NB4 (cell line): ENCODE measurements around the gene CARD6.

ENCODE experiments used
- POLR2A ChIP-seq: IDR thresholded peaks from 2 replicates; pipeline ENCODE4 v1.6.1; 2011; ENCODE audit warnings: mild to moderate bottlenecking; ENCODE audit not compliant: insufficient read length; ENCODE audit errors: extremely low read depth
- TF ChIP-seq, protein P1 (sequence below): IDR thresholded peaks from one replicate; pipeline ENCODE4 v1.5.1; 2012; ENCODE audit warnings: low read depth, low read length

GRCh38 chr5:40877371-40877988 lies 36.3 kb downstream of the CARD6 start:
- TF ChIP-seq, protein P1, sequence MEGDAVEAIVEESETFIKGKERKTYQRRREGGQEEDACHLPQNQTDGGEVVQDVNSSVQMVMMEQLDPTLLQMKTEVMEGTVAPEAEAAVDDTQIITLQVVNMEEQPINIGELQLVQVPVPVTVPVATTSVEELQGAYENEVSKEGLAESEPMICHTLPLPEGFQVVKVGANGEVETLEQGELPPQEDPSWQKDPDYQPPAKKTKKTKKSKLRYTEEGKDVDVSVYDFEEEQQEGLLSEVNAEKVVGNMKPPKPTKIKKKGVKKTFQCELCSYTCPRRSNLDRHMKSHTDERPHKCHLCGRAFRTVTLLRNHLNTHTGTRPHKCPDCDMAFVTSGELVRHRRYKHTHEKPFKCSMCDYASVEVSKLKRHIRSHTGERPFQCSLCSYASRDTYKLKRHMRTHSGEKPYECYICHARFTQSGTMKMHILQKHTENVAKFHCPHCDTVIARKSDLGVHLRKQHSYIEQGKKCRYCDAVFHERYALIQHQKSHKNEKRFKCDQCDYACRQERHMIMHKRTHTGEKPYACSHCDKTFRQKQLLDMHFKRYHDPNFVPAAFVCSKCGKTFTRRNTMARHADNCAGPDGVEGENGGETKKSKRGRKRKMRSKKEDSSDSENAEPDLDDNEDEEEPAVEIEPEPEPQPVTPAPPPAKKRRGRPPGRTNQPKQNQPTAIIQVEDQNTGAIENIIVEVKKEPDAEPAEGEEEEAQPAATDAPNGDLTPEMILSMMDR, result no peak
- no peak for TF ChIP-seq POLR2A
